Stimulated activated effector memory CD8-positive, alpha-beta T cell treated with anti-CD3 and anti-CD28 coated beads, Interleukin-12 subunit alpha, Interleukin-12 subunit beta, amount 100 ng/mL, for 72 hours (primary cell): ENCODE data around the gene BTG1.

ENCODE experiments used
- ATAC-seq: fragments of 150-1000 bp; cut with Tn5 transposase; 2 replicates; pipeline ENCODE4 v1.10.0; 2021
- DNase-seq, 2 donors: peaks; one replicate each; pipeline ENCODE4 v3.0.0; 2021 to 2022; ENCODE audit warnings: low spot score in 2 of 2
- H3K27ac Mint-ChIP-seq: one replicate; pipeline ENCODE4 v1.8.0; 2022; ENCODE audit warnings: mild to moderate bottlenecking, mixed read lengths
- H3K36me3 Mint-ChIP-seq: one replicate; pipeline ENCODE4 v1.8.0; 2022; ENCODE audit warnings: mild to moderate bottlenecking, mixed read lengths
- H3K4me1 Mint-ChIP-seq: one replicate; pipeline ENCODE4 v1.8.0; 2022; ENCODE audit warnings: mixed read lengths
- H3K4me3 Mint-ChIP-seq: one replicate; pipeline ENCODE4 v1.8.0; 2022; ENCODE audit warnings: mild to moderate bottlenecking, mixed read lengths
- H3K9me3 Mint-ChIP-seq: one replicate; pipeline ENCODE4 v1.8.0; 2022; ENCODE audit warnings: mixed read lengths

The BTG1 gene, protein sequence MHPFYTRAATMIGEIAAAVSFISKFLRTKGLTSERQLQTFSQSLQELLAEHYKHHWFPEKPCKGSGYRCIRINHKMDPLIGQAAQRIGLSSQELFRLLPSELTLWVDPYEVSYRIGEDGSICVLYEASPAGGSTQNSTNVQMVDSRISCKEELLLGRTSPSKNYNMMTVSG

DNA sequence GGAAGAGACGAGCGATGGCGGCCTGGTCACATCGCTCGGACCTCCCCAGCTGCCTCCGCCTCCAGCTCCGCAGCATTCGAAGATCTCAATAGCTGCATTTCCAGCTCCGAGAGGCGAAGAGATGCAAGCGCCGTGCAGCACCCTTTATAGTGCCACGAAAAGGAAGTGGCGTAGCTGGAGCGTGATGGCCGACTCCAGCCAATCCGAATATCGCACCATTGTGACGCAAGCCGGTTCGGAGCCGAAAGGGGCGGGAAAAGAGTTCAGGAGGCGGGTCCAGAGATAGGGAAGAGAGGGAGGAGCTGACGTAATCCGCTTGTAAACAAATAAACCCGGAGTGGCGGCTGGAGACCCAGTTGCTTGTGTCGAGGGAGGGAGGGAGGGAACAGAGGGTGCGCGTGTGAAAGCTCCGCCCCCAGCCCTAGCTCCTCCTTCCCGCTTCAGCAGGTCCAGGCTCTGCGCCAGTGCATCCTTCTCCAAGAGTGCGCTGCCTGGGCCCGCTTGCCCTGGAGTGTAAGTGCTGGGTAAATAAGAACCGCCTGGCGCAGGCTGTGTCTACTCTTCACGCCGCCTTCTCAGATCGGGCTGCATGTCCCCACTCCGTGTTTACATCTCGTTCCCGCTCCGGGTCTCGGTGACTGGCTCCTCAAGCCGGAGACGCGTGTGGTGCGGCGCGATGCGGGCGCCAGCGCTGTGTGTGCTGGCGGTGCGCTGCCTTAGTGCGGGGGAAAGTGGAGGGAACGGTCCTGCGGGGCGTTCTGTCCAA lies at the start of gene BTG1:
BTG1 (minus strand) TSS at position 116 of the 766 bp plus-strand sequence. CDS start 311 bp downstream, outside the sequence.
- H3K4me3 Mint-ChIP-seq: peak within 1 kb of the TSS; percentile 100
- no peaks in the 10 kb centered on the region for H3K9me3 Mint-ChIP-seq

DNA sequence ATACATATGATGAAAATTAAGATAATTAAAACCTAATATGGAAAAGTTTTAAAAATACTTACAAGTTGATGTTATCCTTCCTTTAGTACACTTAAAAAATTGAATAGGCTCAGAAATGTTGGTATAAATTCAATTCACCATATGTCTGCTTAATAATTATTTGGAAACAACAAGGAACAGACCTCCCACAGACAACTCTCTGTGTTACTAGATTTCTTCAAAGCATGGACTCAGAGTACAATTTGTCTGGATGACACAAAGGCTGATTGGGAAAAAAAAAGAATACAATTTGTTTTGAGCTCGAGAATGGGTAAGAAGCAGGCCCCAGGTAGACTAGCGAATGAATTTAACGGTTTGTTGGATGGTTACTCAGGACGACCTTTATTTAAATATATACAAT lies 48.9 kb upstream of the BTG1 start:
- no peak overlapping the region for H3K27ac Mint-ChIP-seq
- H3K4me1 Mint-ChIP-seq: no peaks in the 10 kb centered on the region
- no peaks in the 10 kb centered on the region for H3K9me3 Mint-ChIP-seq
- ATAC-seq (no peak), DNase-seq (no peak)
- no peak overlapping the region for H3K4me3 Mint-ChIP-seq
- no peaks in the 10 kb centered on the region for H3K36me3 Mint-ChIP-seq

More for the DNA sequence above, at the start of gene BTG1:
- DNase-seq (peak; percentile 95 to 98), ATAC-seq (peak; percentile 83)
- Mint-ChIP-seq H3K4me1 (peaks cover 24% of the 10 kb centered on the region), H3K27ac (peak within 1 kb of the TSS; percentile 99), H3K36me3 (peaks cover 58% of the 10 kb centered on the region)

DNA sequence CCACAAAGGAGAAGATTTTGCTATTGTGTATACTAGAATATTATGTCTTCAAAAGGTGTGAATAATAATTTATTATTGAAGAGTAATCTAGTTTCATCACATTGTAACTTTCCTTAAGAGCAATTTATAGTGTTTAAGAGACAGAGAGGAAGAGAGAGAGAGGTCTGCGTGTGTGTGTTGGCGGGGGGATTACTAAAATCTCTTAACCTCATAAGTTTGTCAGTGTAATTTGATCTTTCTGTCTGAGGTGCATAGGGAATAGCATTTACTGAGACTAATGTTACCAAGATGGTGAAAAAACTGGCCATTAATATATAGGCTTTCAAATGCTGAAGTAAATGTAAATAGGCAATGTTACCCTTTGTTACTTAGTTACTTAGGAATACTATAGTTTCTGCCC lies 48.2 kb upstream of the BTG1 start:
- no peak for ATAC-seq
- no peak for DNase-seq
- Mint-ChIP-seq H3K4me3 (no peak overlapping the region), H3K9me3 (no peaks in the 10 kb centered on the region), H3K27ac (no peak overlapping the region), H3K4me1 (no peaks in the 10 kb centered on the region), H3K36me3 (no peaks in the 10 kb centered on the region)

DNA sequence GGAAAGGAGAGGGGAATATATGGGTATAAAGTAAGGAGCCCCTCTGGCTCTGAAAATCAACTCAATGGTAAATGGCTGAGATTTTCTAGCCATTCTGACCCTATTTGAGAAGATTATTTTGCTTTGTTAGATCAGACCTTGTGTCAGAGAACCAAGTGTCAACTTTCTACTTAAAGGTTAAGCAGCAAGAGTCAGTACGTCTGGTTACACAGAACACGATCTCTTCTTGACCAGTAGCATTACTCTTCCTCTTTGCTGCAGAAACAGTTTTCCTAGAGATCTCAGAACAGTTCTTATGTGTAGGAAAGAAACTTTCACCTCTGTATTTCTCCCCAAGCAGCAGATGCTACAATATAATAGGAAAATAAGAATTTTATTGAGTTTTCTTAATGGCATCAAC lies 47.4 kb upstream of the BTG1 start:
- H3K4me3 Mint-ChIP-seq: no peak overlapping the region
- no peaks in the 10 kb centered on the region for H3K9me3 Mint-ChIP-seq

DNA sequence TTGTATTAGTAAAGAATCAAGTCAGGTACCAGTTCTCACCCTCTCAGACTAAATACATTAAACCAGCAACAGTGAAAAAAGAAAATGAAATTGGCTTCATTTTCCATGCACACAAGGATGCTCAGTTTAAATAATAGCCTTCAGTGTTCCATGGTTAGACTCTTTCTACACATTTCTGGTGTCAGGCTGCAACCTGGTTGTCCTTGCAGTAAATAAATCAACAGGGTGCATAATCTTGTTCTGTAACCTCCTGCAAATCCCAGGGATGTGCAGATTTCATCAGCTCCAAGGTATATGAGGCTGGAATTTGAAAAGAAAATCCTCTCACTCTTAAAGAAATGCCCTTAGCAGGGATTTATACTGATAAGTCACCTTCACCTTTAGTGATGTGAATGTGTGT lies 46.7 kb upstream of the BTG1 start:
- no peaks in the 10 kb centered on the region for H3K36me3 Mint-ChIP-seq
- no peak for ATAC-seq
- no peaks in the 10 kb centered on the region for H3K4me1 Mint-ChIP-seq
- H3K9me3 Mint-ChIP-seq: no peaks in the 10 kb centered on the region
- H3K27ac Mint-ChIP-seq: no peak overlapping the region
- DNase-seq: no peak
- H3K4me3 Mint-ChIP-seq: no peak overlapping the region

More for the DNA sequence above, 47.4 kb upstream of the BTG1 start:
- H3K4me1 Mint-ChIP-seq: no peaks in the 10 kb centered on the region
- H3K36me3 Mint-ChIP-seq: no peaks in the 10 kb centered on the region
- no peak for ATAC-seq
- no peak overlapping the region for H3K27ac Mint-ChIP-seq
- no peak for DNase-seq

DNA sequence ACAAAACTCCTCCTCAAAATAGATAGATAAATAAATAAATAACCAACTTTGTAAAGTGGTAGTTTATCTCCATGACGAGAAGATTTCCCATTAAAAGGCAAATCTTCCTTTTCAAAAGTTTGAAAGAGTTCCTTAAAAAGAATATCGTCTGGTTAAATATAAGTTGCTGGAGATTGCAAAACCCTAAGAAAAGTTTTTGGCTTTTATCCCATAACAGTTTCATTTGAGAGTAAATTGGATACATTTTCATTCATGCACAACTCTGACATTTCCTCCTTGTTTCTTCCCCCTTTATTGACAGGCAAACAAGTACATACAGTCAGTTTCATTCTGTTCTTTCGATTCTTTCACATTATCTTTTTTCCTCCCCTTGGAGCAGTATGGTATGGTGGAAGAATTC lies 45.4 kb upstream of the BTG1 start:
- ATAC-seq (no peak), DNase-seq (no peak)
- Mint-ChIP-seq H3K4me3 (no peak overlapping the region), H3K36me3 (no peaks in the 10 kb centered on the region), H3K9me3 (no peaks in the 10 kb centered on the region), H3K4me1 (peaks cover 11% of the 10 kb centered on the region), H3K27ac (no peak overlapping the region)

DNA sequence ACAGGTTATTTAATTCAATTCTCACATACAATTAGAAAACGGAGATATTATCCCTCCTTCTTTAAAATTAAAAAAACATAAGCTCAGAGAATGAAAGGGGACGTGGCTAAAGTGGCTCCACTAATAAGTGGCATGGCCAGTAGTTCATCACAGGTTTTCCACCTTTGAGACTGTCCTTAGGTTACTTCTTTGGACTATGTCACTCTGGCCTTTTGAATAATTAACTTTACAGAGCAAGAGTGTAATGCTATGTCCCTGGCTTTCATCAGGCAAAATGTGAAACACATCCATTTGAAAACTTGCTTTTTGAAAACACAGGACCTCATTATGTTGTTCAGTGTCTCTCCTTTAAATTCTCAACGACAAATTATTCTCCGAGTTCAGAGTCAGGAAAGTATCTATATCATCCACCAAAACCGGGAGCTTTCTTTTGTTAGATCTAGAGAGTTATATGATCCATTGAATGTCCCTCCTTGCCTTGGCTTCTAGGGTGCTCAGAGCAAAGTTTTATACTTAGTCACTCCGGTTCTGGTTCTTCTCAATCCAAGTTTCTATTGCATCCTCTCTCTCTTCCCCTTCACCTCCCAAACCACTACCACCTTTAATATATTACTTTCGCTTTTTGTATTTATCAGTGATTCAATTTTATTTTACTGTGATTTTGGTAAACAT lies 43.0 kb upstream of the BTG1 start:
- ATAC-seq: no peak
- Mint-ChIP-seq H3K4me3 (no peak overlapping the region), H3K9me3 (no peaks in the 10 kb centered on the region), H3K4me1 (peaks cover 29% of the 10 kb centered on the region), H3K27ac (no peak overlapping the region), H3K36me3 (no peaks in the 10 kb centered on the region)
- DNase-seq: no peak

DNA sequence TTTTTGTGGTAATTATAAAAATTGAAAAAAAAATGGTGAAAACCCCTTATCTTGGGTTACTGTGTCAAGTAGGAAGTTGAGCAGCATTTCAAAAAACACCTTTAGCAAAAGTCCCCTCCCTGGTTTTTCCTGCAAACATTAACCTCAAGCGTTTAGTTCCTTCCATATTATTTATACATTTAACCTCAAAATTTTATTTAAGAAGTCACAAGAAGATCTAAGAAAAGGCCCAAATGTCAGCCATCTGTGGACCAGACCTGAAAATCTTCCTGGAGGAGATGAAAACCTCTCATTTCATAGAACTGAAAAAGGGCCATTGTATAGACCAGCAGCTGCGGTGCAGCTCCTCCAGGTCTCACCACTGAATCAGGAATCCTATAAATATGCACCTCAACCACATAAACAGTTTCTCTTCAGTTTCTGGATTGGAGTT lies 40.4 kb upstream of the BTG1 start:
- ATAC-seq: no peak
- peaks cover 29% of the 10 kb centered on the region for H3K4me1 Mint-ChIP-seq

DNA sequence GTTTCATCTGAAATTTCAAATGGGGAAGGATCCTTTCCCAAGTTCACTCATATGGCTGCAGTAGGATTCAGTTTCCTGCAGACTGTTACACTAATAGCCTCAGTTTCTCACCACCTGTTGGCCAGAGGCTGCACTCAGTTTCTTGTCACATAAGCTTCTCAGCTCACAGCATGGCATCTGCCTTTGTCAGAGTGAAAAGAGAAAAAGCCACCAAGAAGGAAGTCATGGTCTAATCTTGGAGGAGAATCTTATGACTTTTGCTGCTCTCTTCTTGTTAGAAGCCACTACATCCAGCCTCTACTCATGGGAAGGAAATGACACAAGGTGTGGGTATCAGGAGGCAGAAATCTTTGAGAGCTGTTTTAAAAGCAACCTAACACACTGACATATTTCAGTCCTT lies 39.4 kb upstream of the BTG1 start:
- peak; percentile 98 for ATAC-seq
- no peaks in the 10 kb centered on the region for H3K36me3 Mint-ChIP-seq
- peak in 1 of 2 donors; percentile 55 for DNase-seq
- peak overlapping the region; percentile 73 for H3K27ac Mint-ChIP-seq
- peaks cover 34% of the 10 kb centered on the region for H3K4me1 Mint-ChIP-seq
- H3K4me3 Mint-ChIP-seq: peak overlapping the region; percentile 49
- H3K9me3 Mint-ChIP-seq: no peaks in the 10 kb centered on the region

More for the DNA sequence above, 40.4 kb upstream of the BTG1 start:
- Mint-ChIP-seq H3K9me3 (no peaks in the 10 kb centered on the region), H3K36me3 (no peaks in the 10 kb centered on the region), H3K4me3 (peak overlapping the region; percentile 49), H3K27ac (peak overlapping the region; percentile 8)
- no peak for DNase-seq

DNA sequence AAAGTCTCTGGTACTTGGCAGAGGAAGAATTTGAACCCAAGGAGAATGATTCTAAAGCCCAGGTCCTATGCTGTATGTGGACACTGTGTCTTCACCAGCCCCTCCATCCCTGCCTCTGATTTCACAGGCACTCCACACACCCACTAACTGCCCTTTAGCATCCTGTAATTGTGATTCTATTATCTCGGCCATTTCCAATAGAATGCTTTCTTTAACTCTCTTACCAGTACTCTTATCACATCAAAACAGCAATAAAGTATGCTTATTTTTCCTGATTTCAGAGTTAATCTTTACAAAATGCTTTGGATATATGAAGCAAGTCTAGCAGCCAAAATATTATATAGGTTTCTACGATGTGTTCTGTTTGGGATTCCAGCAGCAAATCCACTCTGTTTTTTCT lies 37.9 kb upstream of the BTG1 start:
- Mint-ChIP-seq H3K36me3 (no peaks in the 10 kb centered on the region), H3K27ac (no peak overlapping the region), H3K4me3 (no peak overlapping the region), H3K4me1 (peaks cover 36% of the 10 kb centered on the region), H3K9me3 (no peaks in the 10 kb centered on the region)
- DNase-seq (no peak), ATAC-seq (no peak)

DNA sequence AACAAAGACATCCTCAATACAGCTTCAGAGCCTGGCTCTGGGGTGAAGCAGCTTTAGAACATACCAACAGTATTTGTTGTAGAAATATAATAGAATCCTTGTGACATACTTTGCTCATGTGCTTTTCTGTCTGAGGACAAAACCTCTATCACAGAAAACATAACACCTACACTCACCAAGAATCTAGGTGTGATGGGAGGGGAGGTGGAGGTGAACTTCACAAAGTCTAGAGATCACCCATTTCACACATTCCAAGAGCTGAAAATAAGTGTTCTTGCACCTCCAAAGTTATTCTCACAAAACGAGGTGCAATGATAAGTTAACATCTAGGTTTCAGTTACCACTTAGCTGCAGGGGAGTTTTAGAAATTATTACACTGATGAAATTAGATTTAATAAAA lies 32.7 kb upstream of the BTG1 start:
- H3K4me3 Mint-ChIP-seq: no peak overlapping the region
- no peak overlapping the region for H3K27ac Mint-ChIP-seq
- peaks cover 13% of the 10 kb centered on the region for H3K4me1 Mint-ChIP-seq
- H3K36me3 Mint-ChIP-seq: no peaks in the 10 kb centered on the region
- no peak for ATAC-seq
- no peak for DNase-seq
- no peaks in the 10 kb centered on the region for H3K9me3 Mint-ChIP-seq

DNA sequence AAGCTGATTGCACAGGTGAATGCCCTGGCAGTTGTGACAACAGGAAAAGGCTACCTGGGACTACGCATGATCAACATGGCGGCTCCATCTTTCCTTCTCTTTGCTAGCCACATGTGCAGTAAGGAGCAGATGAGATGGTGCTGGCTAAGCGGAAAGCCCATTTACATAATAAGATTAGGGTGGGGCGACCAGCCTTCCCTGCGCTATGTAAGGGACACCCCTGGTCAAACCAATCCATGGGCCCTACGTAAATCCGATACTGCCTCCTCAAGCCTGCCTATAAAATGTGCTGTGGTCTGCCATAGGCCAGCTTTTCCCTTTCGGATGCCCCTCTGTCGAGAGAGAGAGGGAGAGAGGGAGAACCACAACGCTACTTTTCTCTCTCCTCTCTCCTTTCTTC lies 31.0 kb upstream of the BTG1 start:
- Mint-ChIP-seq H3K9me3 (no peaks in the 10 kb centered on the region), H3K36me3 (no peaks in the 10 kb centered on the region), H3K27ac (no peak overlapping the region), H3K4me3 (no peak overlapping the region), H3K4me1 (peaks cover 19% of the 10 kb centered on the region)
- ATAC-seq (no peak), DNase-seq (no peak)

DNA sequence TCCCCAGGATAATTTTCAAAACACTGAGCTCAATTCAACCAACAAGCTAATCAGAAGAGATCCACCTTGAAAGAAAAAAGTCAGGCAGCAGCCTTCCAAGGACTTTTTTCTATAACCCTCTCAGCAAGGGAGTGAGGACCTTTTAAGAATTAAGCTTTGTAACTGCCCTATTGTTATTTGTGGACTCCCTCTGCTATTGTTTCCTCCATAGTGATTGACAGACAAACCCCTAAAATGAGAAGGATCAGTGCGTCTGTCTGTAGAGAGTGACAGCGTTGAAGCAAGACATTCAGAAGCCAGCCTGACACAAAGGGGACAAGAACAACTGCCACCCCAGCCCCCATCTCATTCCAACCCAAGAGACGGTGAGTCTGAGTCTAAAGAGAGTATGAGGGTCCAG lies 30.3 kb upstream of the BTG1 start:
- ATAC-seq (no peak), DNase-seq (no peak)
- H3K36me3 Mint-ChIP-seq: no peaks in the 10 kb centered on the region
- H3K4me3 Mint-ChIP-seq: no peak overlapping the region
- no peaks in the 10 kb centered on the region for H3K9me3 Mint-ChIP-seq
- H3K27ac Mint-ChIP-seq: no peak overlapping the region
- peaks cover 19% of the 10 kb centered on the region for H3K4me1 Mint-ChIP-seq

DNA sequence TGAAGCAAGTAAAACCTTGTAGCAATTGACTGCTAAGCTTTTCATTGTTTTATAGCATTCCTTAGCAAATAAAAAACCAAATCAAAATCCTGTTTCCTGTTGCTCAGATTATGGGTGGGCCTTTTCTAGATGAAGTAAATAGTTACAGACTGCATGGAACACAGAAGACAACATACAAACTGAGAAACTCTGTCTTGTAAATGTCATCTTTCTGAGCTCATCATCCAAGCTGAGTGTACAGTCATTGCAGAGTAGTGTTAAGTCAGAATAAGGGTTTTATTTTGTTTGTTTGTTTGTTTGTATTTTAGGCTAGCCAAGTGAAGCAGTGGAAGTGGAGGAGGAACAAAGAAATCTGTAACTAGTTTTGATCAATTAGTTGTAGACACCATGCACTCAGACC lies 24.4 kb upstream of the BTG1 start:
- H3K4me3 Mint-ChIP-seq: no peak overlapping the region
- no peaks in the 10 kb centered on the region for H3K36me3 Mint-ChIP-seq
- DNase-seq: no peak
- H3K9me3 Mint-ChIP-seq: no peaks in the 10 kb centered on the region
- ATAC-seq: no peak
- no peak overlapping the region for H3K27ac Mint-ChIP-seq
- peaks cover 12% of the 10 kb centered on the region for H3K4me1 Mint-ChIP-seq

DNA sequence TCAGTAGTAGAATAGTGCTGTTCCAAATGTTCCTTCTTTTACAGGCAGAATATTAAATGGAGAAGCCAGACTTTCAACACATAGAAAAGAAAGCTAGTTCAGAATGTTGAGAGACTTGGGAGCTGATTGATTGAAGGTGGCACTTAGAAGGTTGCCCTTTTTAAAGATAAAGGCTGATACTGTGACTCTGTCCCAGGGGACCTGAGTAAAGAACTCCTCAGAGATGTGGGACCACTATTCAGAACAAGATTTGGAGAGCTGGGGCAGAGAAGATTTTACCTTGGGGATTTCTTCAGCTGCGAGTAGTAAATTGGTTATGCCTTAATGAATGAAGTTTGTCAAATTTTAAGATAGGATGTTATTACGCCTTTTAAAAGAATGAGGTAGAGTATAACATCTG lies 21.4 kb upstream of the BTG1 start:
- H3K9me3 Mint-ChIP-seq: no peaks in the 10 kb centered on the region
- H3K27ac Mint-ChIP-seq: peak overlapping the region; percentile 33
- no peaks in the 10 kb centered on the region for H3K36me3 Mint-ChIP-seq
- no peak for ATAC-seq
- H3K4me3 Mint-ChIP-seq: no peak overlapping the region
- DNase-seq: no peak
- peaks cover 10% of the 10 kb centered on the region for H3K4me1 Mint-ChIP-seq

DNA sequence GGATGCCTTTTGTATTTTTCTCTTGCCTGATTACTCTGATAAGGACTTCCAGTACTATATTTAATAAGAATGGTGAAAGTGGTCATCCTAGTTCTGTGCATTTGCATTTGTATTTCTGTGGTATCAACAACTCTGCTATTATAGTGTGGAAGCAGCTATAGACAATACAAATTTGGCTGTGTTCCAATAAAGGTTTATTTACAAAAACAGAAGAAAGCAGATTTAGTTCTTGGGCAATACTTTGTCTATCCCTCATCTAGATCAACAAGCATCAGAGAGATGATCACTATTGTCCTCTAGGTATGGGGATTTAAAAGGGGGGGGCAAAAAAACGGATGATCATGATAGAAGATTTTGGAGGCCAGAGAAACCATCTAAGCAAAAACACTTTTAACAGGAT lies 19.1 kb upstream of the BTG1 start:
- H3K36me3 Mint-ChIP-seq: no peaks in the 10 kb centered on the region
- no peaks in the 10 kb centered on the region for H3K9me3 Mint-ChIP-seq
- H3K4me1 Mint-ChIP-seq: no peaks in the 10 kb centered on the region
- DNase-seq (no peak), ATAC-seq (no peak)
- no peak overlapping the region for H3K4me3 Mint-ChIP-seq
- H3K27ac Mint-ChIP-seq: no peak overlapping the region
